CD4-positive, alpha-beta T cell treated with Interferon gamma for 1 hour (primary cell): ENCODE measurements around the gene TTYH1.
A peak's percentile ranks its signal among the peaks of the same experiment; 100 is the strongest.
"Not testable (repeated sequence)": the region's sequence is repeated elsewhere in the genome, so short reads cannot be mapped to it uniquely, and the experiment has no call there.

ENCODE experiments used
- DNase-seq: peaks from one replicate; pipeline ENCODE4 v3.0.0-alpha.2; 2020

The TTYH1 gene

DNA sequence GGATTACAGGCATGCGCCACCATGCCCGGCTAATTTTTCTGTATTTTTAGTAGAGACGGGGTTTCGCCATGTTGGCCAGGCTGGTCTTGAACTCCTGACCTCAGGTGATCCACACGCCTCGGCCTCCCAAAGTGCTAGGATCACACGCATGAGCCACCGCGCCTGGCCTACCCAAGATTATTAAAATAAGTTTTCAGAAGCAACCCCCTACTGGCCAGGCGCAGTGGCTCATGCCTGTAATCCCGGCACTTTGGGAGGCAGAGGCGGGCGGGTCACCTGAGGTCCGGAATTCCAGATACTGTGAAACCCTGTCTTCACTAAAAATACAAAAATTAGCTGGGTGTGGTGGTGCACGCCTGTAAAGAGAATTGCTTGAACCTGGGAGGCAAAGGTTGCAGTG is 31.1 kb downstream of the TTYH1 start:
- DNase-seq = not testable (repeated sequence)

DNA sequence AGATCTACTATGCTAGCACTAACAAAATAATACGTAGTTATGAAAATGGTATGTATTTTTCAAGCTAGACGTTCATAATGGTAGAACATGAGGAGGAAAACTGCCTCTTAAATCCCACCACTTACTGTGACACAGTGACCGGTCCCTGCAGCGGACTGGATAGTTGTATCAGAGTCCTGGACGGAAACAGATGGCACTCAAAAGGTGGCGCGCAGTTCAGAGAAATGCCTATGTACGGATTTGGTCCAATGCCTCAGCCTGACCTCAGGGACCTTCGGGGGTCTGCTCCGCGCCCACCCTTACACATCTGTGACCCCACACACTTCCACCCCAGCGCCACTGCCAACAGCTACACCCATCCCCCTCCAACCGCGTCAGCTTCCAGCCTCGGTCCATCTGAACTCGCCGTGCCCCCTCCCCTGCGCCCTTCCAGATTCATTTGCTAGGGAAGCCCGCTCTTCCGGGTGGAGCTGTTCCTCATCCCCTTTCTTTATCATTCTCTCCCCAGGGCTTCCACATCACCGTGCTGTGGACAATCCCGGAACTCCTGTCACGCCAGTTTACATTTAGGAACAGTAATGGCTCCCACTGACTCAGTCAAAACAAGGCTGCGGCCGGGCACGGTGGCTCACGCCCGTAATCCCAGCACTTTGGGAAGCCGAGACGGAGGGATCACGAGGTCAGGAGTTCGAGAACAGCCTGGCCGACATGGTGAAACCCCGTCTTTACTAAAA is 32.9 kb downstream of the TTYH1 start:
- DNase-seq = peak; percentile 37

DNA sequence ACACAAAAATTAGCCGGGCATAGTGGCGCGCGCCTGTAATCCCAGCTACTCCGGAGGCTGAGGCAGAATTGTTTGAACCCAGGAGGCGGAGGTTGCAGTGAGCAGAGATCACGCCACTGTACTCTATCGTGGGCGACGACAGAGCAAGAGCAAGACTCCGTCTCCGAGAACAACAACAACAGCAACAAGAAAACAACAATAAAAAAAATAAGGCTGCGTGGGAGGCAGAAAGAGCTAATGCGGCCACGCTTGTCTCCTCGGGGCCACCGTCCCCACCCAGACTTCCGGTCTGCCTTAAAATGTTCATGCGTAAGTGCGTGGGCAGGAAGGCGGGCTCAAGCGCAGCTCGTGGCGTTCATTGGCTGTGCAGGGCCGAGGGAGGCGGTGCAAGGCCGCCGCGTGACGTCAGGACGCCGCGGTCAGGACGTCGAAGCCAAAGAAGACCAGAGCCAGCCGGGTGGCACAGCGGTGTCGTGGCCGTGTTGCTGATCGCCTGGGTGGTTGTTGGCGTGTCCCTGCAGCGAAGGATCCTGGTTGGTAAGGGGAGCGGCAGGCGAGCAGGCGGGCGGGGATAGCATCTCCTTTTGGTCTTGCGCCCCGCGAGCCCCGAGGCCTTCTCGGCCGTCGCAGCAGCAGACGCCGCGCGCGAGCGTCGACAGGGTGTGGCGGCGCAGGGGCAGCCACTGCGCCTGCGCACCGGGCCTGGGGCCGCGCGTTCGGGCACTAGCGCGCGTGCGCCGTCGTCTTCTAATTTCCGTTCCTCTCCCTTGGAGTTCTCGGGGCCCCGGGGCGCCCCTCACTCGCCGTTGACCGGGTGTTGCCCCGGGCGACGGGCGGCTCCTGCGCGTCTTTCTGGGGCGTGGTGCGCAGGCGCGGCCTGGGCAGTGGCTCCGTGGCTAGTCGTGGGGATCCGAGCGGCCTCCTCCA is 33.8 kb downstream of the TTYH1 start, which contains the start of gene LENG8:
LENG8 (plus strand) TSS at position 426 of the 927 bp plus-strand sequence. CDS start 2,146 bp downstream, outside the sequence.
- DNase-seq = peak; percentile 98

DNA sequence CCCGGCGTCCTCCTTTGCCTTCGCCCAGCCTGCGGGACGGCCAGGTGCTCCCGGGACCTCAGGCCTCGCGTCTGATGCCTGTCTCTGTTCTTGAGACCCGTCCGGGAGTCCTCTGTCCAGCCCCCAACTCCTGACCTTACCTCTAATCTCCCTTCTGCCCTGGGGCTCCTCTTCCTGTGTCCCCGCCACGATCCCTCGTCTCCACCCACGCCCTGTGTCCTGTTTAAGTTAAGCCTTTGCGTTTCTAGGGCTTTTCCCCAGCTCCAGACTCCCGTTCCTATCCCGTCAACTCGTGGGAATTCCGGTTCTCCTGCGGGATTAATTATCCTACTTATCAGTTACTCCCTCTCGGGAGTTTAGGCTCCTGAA is 34.4 kb downstream of the TTYH1 start:
- DNase-seq = no peak

DNA sequence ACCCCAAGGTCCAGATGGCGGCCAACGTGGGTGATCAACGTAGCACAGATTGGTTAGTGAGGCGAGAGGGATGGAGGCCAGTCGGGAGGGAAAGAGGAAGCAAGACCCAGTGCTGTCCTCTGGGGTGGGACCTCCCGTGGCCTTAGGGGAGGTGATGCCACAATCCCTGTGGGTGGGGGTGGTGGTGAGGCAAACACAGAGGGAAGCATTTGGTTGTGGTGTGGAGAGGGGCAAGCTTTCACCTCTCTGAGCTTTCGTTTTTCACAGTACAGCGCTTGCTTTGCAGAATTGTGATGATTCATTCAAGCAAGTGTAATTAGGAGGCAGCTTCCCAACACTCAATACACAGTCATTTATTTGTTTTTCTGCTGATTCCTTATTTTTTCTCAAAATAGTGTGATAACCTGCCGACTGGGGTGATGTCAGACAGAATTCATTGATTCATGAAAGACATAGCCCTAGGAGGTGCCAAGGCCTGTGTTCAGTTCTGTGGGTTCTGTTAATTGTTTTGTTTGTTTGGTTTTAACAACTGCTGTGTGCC is 36.1 kb downstream of the TTYH1 start:
- DNase-seq = peak; percentile 44

DNA sequence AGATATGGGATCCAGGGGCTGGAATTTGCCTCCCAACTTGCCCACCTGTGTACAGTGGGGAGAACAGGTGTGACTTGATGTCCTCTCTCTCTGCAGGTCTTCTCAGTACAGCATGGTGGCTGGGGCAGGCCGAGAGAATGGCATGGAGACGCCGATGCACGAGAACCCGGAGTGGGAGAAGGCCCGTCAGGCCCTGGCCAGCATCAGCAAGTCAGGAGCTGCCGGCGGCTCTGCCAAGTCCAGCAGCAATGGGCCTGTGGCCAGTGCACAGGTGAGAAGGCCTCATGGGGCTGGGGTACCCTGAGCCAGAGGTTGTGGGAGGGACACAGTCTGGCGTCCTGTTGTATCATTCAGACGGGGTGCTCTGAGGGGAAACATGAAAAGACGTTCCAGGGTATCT is 36.7 kb downstream of the TTYH1 start:
- no peak for DNase-seq

DNA sequence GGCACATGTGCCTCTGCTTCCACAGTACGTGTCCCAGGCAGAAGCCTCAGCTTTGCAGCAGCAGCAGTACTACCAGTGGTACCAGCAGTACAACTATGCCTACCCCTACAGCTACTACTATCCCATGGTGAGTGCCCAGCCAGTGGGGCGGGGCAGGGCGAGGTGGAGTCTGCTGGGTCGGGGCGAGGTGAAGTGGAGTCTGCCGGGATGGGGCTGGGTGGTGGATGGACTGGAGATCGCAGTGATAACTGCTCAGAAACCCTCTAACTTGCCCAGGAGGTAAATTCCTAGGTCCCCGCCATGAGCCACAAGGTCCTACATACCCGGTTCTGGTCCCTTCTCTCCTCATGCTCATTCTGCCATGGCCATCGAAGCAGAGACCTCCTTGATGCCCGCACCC is 37.4 kb downstream of the TTYH1 start:
- no peak for DNase-seq

DNA sequence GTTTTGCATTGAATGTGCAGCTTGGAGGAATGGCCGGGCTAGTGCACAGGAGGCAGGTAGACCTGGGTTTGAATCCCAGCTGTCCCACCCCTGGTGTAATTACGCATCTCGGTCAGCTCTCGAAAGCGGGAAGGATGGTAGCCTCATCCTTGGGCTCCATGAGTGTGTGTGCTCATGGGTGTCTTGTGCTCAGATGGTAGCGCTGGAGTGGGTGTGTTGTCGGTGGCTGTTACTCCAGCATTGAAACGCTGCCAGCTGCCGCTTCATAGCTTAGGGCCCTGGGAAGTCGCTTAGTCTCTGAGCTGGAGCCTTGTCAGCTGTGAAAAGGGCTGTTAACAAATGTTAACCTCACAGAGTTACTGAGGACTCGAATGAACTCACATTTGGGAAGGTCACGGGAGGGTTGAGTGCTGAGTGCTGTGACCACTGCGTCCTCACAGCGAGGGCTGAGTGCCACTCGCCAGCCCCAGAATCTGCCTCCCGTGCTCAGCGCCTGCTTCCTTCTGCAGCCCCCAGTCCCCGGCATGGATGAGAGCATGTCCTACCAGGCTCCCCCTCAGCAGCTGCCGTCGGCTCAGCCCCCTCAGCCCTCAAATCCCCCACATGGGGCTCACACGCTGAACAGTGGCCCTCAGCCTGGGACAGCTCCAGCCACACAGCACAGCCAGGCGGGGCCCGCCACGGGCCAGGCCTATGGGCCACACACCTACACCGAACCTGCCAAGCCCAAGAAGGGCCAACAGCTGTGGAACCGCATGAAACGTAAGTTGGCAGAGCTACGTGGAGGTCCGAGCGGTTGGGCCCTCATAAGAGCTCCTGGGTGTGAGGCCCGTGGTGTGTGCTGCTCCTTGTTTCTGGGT is 38.9 kb downstream of the TTYH1 start:
- DNase-seq = no peak

- DNase-seq = no peak
Observed at GRCh38 chr19:54454781-54455675, 39.8 kb downstream of the TTYH1 start.

DNA sequence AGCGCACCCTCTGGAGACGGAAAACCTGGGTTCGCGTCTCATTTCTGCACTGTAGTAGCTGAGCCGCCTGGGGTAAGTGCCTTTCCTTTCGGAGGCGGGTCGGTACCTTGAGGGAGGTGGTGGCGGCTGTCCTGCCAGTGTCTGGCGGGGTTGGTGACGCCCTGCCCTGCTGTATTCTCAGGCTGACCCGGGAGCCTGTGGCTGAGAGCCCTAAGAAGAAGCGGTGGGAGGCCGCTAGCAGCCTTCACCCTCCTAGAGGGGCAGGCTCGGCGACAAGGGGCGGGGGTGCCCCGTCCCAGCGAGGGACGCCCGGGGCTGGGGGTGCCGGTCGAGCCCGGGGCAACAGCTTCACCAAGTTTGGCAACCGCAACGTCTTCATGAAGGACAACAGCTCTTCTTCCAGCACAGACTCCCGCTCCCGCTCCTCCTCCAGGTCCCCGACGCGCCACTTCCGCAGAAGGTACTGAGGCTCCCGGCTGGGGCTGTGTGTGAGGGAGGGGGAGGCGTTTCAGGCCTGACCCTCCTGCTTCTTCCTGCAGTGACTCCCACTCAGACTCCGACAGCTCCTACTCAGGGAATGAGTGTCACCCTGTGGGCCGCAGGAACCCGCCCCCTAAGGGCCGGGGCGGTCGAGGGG is 40.6 kb downstream of the TTYH1 start:
- no peak for DNase-seq

- no peak for DNase-seq
Observed at GRCh38 chr19:54456423-54457373, 41.4 kb downstream of the TTYH1 start.

DNA sequence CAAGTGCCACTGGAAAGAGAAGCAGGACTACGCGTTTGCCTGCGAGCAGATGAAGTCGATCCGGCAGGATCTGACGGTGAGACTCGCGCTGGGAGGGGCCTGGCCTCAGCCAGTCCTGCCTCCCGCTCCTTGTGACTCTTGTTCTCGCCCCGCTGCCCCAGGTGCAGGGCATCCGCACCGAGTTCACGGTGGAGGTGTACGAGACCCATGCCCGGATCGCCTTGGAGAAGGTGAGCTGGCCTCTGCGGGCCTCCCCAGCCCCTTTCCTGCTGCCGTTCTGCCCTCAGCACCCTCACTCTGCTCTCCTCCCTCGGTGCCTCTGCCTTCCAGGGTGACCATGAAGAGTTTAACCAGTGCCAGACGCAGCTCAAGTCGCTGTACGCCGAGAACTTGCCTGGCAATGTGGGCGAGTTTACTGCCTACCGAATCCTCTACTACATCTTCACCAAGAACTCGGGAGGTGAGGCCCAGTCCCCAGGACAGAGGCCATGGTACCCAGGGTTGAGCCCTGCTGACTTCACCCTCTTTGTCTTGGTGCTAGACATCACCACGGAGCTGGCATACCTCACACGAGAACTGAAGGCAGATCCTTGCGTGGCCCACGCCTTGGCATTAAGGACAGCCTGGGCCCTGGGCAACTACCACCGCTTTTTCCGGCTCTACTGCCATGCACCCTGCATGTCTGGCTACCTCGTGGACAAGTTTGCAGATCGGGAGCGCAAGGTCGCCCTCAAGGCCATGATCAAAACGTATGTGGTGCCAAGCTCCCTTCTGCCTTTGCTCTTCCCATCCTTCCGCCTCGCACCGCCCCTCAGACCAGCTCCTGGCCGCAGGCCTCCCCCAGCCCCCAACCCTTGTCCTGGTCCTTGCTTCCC is 42.7 kb downstream of the TTYH1 start:
- no peak for DNase-seq

DNA sequence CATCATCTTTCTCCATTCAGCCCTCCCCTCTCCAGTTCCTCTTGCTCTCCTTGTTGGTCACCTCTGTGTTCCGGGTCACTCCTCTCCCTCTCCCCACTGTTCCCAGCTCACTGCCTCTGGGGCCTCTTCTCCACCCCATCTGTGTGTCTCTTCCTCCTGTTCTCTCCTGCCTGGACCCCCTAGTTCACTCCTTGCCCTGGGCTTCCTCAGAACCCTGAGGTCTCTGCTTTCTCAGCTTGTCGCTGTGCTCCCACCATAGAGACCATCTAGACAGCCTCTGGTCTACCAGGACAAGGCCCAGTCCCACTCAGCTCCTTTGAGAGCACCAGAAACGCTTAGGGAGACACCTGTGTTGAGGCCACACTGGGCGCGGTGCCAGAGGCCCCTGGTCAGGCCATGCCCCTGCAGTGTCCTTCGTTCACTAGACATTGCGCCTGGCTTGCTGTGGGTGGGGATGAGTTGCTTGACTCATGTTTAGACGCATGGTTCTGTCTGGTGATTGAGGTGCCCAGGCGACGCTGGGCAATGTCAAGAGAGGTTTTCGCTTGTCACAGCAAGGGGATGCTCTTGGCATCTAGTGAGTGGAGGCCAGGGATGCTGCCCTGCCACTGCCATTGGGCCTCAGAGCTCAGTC is 43.5 kb downstream of the TTYH1 start:
- no peak for DNase-seq

- DNase-seq = no peak
Observed at GRCh38 chr19:54459282-54460229, 44.3 kb downstream of the TTYH1 start.

GRCh38 chr19:54460230-54461005 is 45.2 kb downstream of the TTYH1 start:
- no peak for DNase-seq

DNA sequence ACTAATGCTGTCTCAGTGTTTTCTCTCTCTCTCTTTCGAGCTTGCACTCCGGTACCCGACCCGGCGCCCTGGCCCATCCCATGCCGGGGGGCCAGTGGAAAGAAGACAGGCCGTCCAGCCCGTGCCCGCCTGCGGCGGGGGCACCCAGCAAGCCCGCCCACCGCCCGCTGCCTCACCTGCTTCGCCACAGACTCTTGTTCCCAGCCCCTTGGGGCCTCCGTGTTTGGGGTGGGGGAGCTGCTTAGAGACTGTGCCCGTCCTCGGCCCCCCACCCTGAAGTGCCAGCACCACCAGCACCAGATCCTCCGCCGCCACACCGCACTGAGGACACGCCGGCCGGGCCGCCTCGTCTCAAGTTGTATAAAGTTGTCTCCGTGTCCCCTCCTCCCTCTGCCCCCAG is 45.9 kb downstream of the TTYH1 start:
- DNase-seq = no peak
